Glomerular visceral epithelial cell (primary cell): ENCODE data around the gene TMC5.

Experiments
- DNase-seq: peaks from one replicate; pipeline ENCODE4 v3.0.0-alpha.2; 2016; ENCODE audit errors: extremely low spot score

Gene TMC5

DNA sequence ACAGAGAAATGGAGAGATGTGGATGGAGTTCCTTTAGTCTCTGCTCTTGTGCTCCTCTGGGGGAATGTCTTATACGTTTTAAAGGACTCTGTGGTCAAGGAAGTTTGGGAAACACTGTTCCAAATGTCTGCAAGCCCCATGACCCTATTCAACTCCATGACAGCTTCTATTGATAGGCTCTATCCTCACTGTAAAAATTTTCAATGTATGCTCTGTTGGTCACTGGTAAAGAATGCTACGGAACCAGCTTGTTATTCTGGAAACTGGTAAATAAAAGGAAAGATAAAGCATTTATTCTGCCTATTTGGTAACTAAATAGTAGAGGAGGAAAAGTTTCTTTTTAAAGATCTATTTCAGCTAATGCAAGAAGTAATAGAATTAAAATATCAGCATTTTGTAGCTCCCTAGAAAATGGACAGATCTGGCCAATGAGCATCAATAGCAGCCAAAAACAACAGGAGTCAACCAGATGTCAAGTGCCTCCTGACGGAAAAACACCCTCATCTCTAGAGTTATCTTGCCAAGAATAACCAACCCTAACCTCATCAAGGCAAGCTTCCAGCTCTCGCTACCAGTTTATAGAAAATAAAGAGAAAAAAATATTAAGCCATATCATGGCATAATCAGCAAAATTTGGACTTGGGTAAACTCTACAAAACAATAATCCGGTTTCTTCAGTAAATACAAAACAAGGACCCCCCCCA, 88.1 kb downstream of the TMC5 start:
- DNase-seq: no peak

DNA sequence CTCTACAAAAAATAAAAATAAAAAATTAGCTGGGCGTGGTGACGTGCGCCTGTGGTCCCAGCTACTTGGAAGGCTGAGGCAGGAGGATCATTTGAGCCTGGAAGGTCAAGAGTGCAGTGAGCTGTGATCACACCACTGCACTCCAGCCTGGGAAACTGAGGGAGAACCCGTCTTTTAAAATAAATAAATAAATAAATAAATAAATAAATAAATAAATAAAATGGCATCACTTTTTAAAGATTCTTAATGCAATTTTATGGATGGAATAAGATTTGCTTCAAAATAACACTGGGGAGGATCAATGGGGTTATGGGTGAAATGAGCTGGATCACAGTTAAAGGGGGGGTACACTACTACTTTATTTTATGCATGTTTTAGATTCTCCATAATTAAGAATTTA, 89.3 kb downstream of the TMC5 start:
- no peak for DNase-seq

DNA sequence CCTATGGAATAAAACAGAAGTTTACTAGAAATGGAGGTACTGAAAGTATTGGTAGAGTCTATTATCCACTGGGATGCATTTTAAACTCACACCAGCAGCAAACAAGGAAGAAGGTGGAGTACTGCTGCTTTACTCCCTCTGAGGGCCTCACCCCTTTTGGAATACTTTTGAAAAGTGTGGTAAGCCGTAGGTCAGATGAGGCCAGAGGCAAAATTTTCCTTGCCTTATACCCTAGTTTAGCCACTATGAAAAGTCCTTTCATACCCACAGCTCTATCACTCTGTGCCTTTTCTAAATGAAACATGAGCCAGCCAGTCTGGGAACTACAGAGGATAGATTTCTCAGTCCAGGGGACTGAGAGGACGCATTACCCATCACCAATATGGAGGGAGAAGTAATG, 90.2 kb downstream of the TMC5 start:
- no peak for DNase-seq

DNA sequence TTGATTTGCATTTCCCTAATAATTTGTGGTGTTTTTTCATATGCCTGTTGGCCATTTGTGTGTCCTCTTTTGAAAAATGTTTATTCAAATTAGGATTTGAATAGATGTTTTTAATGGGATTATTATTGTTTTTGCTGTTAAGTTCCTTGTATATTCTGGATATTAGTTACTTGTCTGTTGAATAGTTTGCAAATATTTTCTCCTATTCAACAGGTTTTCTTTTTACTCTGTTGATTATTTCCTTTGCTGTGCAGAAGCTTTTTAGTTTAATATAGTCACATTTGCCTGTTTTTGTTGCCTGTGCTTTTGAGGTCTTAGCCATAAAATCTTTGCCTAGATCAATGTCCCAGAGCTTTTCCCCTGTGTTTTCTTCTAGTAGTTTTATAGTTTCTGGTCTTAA, 94.6 kb downstream of the TMC5 start:
- DNase-seq: no peak

DNA sequence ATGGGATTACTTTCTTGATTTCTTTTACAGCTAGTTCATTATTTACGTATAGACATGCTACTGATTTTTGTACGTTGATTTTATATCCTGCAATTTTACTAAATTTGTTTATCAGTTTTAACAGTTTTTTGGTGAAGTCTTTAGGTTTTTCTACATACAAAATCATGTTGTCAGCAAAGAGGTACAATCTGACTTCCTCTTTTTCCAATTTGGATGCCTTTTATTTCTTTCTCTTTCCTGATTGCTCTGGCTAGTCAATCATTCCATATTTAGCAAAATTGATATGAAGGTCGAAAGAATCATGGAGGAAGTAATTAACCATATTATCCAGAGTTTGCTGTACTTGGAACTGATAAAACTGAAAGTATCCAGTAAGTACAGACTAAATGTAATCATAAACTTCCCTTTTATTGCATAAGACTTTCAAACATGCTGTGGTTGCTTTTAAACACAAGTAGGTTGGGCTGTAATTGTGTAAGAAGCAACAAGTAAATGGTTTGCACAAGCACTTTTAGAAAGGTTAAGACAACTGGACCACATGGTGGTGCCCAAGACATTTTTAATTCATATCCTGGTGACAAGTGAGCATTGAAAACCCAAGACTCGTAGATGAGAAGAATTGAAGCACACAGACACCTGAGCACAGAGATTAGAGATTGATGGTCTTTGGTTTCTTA, 95.8 kb downstream of the TMC5 start:
- no peak for DNase-seq

DNA sequence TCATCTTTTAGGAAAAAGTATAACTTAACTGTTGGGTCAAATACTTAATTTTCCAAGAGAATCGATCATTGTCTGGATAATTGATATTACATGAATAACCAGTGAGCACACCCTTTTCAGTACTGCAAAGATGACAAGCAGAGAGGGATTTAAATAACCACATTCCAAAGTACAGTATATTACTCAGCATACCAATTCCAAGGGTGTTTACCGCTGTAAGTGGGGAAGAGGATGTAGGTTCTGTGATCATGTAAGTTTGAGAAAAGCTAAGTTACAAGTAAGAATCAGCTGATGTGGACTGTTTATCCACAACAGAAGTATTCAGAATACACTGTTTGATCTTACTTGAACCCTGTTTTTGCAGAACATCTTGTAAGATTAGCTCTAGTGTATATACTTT, 98.1 kb downstream of the TMC5 start:
- DNase-seq: no peak

DNA sequence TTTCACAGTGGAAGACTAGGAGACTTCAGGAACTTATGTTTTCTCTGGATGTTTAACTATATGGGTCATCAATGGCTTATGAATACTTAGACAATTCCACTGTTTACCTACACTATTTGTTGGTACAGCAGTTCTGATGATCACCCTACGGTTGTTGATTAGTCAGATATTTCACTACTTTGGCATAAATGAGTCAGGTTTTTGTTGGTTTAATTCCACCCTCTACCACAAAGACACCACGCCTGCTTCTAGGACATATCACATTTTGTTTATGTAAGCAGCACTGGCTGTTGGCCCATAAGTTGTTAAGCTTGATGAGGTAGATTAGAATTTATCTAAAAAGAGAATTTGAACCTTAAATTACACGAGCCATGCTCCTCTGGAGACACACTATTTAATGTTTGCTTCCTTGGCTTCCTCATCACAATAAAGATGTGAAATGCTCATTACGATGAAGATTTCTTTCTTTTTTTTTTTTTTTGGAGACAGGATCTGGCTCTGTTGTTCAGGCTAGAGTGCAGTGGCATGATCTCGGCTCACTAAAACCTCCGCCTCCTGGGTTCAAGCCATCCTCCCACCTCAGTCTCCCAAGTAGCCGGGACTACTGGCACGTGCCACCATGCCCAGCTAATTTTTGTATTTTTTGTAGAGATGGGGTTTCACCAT, 99.9 kb downstream of the TMC5 start:
- no peak for DNase-seq

DNA sequence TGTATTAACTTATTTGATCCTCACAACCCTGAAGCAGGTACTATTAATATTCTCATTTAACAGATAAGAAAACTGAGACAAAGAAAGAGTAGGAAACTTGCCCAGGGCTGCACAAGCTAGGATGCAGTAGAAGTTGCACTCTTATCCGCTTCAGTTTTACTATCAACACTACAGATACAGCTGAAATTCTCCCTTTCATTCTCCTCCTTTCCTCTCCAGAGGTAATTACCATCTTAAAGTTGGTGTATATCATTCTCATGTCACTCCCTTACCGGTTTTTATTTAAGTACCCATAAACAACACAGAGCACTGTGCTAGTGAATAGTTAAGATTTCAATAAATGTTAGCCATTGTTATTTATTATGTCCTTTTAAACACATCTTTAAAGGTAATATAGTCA, 100.7 kb downstream of the TMC5 start:
- DNase-seq: no peak

DNA sequence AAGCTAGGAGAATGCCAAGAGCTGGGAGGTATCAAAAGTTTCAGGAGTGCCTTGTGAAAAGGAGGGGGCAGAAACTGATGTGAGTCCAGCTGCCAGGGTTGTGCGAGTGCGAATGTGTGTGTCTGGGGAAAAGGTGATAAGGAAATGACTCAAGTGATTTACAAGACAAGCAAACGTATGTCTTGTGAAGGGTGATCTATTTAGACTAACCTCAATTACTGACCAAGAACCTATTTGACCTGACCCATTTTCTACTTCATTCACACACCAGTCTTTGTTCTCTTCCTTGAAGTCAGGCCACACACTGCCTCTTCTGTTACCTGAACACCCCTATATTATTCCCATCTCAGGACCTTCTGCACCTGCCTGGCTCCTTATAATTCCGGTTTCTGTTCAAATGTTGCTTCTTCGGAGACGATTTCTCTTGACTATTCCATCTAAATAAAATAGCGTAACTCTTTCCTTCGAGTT, 103.2 kb downstream of the TMC5 start:
- DNase-seq: peak; percentile 15

DNA sequence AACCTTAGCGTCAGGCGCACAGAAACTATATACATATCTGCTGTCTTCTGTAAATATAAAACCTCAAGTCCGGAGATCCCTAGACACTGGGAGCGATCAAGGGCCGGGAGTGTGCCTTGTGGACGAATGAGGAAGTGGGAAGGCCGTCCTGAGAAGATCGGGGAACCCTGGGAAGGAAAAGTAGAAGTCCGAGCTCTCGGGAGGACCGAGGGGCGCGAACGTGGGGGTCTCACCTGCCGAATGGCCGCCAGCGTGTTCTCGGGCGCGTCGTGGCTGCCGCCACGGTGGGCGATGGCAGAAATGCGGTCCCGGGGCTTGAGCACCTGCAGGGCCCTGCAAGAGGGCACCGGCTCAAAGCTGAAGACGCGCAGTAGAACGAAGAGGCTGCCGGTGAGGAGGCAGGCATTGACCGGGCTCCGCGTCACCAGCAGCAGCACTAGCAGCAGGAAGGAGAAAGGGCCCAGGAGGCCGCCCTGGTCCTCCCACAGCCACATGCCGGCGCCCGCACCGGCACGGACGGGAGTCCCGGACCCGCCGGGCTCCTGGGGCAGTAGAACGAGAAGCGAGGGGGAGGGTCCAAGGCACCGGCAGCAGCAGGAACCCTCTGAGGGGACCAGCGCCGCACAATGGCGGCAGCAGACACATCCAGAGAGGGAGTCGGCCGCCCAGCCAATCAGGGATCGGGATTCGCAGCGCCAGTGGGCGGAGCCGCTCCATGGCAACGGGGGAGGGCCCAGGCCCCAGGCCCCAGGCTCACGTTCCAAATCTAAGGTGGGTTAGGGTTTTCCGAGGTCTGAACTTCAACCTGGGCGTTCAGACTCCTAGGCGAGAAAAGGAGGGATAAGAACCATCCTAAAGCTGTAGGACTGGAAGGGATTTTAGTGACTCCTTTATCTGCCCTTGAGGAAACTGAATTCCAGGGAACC, 104.1 kb downstream of the TMC5 start, which contains the start of gene GDE1:
TSS of gene GDE1 (minus strand) at position 628 of the 926 bp plus-strand sequence. CDS start at position 494, 134 bp downstream.
- DNase-seq: peak; percentile 87

DNA sequence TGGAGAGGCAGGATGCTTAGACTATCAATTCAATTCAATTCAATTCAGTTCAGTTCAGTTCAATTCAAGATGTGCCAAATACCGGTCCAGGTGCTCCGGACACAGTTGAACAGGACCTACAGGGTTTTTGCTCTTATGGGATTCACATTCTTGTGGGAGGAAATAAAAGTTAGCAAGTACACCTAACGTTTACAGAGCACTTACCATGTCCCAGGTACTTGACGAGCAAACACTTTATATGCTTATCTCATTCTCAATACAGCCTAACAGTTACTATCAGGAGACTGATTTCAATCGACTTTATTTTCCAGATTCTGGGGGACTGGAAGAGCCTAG, 104.7 kb downstream of the TMC5 start:
- DNase-seq: no peak

DNA sequence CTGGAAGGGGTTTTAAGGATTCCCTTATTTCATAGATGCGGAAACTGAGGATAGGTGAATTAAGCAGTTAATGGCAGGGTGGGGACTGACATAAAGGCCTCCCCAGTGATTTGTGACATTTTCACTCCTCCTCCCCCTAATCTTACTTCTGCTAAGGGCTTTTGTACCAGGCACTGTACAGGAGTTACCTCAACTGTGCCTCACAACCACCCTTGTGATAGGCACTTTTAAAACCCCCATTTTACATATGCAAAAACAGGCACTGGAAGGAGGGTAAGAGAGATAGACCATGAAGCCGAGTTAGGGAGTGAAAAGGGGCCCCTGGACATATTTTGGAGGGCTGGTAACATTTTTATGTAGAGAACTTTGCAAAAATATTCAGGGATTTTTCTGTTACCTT, 105.1 kb downstream of the TMC5 start:
- no peak for DNase-seq

DNA sequence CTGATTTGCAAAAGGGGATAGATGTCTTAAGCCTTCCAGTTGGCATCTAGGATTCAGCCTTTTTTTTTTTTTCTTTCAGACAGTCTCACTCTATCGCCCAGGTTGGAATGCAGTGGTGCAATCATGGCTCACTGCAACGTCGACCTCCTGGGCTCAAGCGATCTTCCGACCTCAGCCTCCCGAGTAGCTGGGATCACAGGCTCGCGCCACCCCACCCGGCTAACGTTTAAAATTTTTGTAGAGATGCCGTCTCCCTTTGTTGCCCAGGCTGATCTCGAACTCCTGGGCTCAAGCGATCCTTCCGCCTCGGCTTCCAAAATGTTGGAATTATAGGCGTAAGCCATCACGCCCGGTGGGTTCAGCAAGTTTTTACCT, 105.5 kb downstream of the TMC5 start:
- no peak for DNase-seq

DNA sequence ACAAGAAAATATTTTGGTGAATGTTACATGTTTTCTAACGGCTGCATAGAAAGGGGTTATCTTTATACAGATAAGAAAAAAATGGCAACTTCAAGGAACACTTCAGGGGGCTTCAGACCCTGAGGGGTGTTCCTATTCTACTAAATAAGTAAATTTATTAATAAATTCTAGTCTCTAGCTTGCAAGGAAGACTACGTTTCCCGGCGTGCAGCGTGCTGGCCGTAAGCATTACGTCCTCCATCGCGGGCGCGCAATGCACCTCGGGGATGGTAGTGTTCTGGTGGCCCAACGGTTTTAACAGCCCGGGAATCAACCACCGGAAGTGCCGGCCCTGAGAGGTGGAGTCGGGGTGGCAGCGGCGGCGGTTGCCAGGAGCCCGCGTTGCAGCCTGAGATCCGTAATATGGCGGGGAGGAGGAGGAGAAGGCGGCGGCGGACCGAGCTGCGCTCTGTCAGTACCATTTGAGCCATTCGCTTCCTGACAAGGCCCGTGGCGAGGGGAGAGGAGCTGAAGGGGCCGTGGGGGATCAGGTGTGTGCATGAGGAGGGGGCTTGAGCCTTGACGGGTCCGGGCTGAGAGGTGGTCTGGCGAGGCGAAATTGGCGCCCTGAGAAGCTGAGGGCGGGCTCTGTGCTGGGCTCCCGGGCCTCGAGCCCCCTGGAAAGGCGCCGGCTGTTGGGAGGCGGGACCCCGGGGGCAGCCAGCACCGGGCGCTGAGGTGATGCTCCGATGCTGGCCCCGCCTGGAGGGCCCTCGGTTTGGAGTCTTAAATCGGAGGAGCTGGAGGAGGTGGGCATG, 106.1 kb downstream of the TMC5 start, which contains the start of gene CCP110:
TSS of gene CCP110 (plus strand) at position 384 of the 797 bp plus-strand sequence. CDS start 3,940 bp downstream, outside the sequence.
- DNase-seq: peak; percentile 92

DNA sequence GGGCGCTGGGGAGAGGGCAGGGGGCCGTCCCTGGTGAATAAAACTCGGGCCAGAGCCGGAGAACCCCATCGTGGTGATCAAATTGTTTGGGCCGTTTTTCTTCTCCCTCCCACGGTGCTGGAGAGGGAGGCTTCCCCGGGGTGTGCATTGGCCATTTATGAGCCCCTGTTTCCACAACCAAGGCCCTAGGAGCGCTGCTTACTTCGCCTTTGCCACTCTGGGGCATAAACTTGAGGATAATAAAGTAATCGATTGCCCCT, 106.6 kb downstream of the TMC5 start:
- no peak for DNase-seq

DNA sequence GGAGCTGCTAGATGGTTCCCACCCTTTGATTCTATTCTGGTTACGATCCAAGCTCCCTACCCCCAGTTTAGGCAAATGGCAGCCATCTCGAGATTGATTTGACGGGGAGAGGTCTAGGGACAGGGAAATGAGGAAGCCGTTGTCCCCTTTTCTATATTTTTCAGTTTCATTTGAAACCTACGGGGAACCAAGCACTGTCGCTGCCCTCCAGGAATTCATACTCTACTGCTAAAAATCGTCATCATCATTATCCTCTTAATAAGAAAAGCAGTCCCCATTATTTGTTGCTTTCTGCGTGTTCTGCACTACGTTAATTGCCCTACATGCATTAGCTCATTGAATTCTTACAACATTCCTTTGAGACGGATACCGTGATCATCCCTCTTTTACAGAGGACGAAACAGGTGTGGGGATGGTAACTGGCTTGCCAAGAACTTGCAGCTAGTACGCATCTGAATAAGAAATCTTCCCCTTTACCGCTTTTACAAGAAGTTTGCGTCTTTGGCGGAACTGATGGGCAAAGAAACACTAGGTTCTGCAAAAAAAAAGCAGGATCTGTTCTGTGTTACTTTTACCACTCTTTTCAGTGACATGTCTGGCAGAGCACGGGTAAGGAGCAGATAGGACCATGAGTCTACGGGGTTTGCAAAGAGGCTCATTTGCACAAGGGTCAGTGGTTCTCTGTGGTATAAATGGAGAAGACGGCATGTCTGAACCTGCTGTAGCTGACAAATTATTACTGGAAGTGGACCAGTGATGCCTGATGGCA, 107.1 kb downstream of the TMC5 start:
- no peak for DNase-seq

DNA sequence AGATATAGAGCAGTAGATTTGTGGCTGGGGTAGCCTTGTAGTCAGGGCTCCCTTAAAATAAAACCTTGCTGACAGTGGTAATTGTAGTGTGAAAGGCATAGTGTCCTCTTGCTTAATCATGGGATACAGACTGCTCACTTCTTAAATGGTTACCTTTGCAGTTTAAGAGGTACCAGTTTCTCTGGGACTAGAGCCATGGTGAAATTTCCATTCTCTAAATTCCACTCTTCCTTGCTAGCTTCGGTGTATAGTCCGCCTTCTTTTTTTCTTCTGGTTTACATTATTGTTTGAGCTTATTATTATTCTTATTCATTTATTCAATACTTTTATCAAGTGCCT, 107.7 kb downstream of the TMC5 start:
- DNase-seq: no peak

DNA sequence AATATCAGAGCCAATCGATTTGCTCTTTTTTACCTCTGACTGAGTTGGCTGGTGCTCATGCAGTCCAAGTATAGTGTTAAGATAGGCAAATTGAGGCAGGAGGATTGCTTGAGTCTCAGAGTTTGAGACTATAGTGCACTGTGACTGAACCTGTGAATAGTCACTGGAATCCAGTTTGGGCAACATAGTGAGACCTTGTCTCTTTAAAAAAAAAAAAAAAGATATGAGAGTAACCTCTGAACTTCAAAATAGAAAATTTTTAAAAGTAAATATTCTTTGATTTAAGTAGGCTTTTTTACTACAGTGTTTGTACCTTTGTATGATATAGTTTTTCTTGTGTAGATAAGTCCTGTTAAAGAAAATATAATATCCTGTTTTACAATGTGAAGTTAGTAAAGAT, 109.5 kb downstream of the TMC5 start:
- no peak for DNase-seq

DNA sequence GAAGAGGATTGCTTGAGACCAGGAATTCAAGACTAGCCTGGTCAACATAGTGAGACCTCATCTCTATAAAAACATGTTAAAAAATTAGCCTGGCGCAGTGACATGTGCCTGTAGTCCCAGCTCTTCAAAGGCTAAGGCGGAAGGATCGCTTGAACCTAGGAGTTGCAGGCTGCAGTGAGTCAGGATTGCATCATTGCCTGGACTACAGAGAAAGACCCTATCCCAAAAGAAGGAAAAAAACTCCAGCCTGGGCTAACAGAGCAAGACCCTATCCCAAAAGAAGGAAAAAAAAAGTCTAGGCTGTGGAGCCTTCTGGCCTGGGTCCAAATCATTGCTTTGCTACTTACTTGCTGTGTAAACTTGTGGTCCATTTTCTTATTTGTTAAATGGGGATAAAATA, 111.0 kb downstream of the TMC5 start:
- DNase-seq: no peak

DNA sequence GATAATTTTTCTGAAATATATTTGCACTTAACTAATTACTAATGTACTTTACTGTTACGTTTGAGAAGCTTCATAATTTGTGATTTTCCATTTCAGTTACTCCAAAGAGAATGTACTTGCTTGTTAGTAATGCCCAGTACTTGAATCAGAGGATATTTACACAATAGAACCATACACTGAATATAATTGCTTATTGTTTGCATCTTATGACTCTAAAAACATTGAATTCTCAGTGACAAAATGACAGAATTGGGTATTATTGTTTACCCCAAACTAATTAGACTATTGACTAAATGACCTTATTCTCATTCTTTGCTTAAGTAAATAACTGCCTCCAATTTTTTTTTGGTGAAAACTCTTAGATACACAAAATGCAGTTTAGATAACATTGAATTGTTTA, 114.9 kb downstream of the TMC5 start:
- DNase-seq: no peak
